Measurements from ENCODE around the gene ZNF207. TPM values are rescaled to one million over a fixed set of nuclear protein-coding genes. Genes with fewer than 3 reads are reported as not detected.

The ZNF207 gene
- total RNA-seq, 1 donor from 2014 or later, result 304 TPM

DNA sequence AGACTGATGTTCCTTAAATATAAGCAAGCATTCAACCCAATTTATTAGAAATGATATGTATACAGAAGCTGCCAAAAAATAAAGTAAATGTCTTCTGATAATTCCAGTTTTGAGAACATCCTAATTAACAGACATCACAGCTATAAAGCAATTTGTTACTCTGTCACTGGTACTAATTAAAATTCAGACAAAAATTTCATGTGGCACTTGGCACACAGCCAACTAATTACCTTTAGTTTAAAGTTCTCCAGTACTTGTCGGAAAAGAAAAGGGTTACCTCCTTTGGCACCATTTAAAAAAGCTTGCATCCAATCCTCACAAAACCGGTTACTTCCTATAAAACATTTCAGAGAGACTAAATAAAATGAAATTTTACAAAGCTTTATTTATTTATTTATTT, 16.8 kb upstream of the ZNF207 start:
- no peak for TF ChIP-seq EZH2phosphoT487 (IDR thresholded peaks at IDR 0.05)
- TF ChIP-seq, protein P1, sequence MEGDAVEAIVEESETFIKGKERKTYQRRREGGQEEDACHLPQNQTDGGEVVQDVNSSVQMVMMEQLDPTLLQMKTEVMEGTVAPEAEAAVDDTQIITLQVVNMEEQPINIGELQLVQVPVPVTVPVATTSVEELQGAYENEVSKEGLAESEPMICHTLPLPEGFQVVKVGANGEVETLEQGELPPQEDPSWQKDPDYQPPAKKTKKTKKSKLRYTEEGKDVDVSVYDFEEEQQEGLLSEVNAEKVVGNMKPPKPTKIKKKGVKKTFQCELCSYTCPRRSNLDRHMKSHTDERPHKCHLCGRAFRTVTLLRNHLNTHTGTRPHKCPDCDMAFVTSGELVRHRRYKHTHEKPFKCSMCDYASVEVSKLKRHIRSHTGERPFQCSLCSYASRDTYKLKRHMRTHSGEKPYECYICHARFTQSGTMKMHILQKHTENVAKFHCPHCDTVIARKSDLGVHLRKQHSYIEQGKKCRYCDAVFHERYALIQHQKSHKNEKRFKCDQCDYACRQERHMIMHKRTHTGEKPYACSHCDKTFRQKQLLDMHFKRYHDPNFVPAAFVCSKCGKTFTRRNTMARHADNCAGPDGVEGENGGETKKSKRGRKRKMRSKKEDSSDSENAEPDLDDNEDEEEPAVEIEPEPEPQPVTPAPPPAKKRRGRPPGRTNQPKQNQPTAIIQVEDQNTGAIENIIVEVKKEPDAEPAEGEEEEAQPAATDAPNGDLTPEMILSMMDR (IDR thresholded peaks at IDR 0.05), result no peak
- peaks cover 6% of the 10 kb centered on the region for H3K36me3 ChIP-seq

DNA sequence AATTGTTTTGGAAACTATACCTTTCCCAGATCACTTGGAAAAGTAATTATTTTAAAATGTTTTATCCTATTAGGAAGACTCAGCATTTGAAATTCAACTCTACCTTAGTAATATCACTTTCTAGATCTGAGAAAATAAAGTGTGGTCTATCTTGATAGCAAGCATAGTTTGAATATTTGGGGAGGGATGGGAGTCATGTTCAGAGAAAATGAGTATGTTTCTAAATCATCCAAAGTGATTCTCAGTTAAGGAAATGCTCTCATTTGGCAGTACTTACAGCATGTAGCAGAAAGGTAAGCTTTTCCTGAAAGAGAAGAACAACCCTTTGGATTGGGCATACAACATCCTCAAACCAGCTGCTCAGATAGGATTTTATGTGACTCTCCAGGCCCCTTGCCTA, 14.9 kb upstream of the ZNF207 start:
- H3K79me2 ChIP-seq (ENCODE audit: low read depth), result no peaks in the 10 kb centered on the region
- no peak overlapping the region for H3K4me2 ChIP-seq
- H3K9me3 ChIP-seq (ENCODE audit: low read depth), result no peaks in the 10 kb centered on the region
- Mint-ChIP-seq H3K9me3 (no peaks in the 10 kb centered on the region), H3K4me3 (no peak overlapping the region), H3K4me1 (no peaks in the 10 kb centered on the region), H3K27me3 (ENCODE audit: insufficient read depth, low read depth) (peaks cover 2% of the 10 kb centered on the region), H3K36me3 (peaks cover 20% of the 10 kb centered on the region), H3K27ac (no peak overlapping the region)
- TF ChIP-seq, protein P1 (IDR thresholded peaks at IDR 0.05), result no peak
- TF ChIP-seq EZH2 (IDR thresholded peaks at IDR 0.05), result no peak
- no peaks in the 10 kb centered on the region for H4K20me1 ChIP-seq (ENCODE audit: low read depth)
- no peak overlapping the region for H3K4me3 ChIP-seq
- no peak overlapping the region for H2AFZ ChIP-seq (replicated peaks)
- DNase-seq (ENCODE audit: low spot score), result no peak
- H3F3A ChIP-seq (ENCODE audit: low read depth), result no peaks in the 10 kb centered on the region
- no peak overlapping the region for H3K27ac ChIP-seq
- H3K9ac ChIP-seq, result no peak overlapping the region
- H3K36me3 ChIP-seq, result peaks cover 6% of the 10 kb centered on the region
- H3K27me3 ChIP-seq, result no peaks in the 10 kb centered on the region
- no peaks in the 10 kb centered on the region for H3K4me1 ChIP-seq

More for the DNA sequence above, 16.8 kb upstream of the ZNF207 start:
- Mint-ChIP-seq H3K27me3 (ENCODE audit: insufficient read depth, low read depth) (peaks cover 2% of the 10 kb centered on the region), H3K27ac (no peak overlapping the region), H3K4me3 (no peak overlapping the region), H3K36me3 (peaks cover 18% of the 10 kb centered on the region), H3K9me3 (no peaks in the 10 kb centered on the region), H3K4me1 (no peaks in the 10 kb centered on the region)
- Histone ChIP-seq H3K4me3 (no peak overlapping the region), H3K9me3 (ENCODE audit: low read depth) (no peaks in the 10 kb centered on the region), H4K20me1 (ENCODE audit: low read depth) (no peaks in the 10 kb centered on the region), H3K27me3 (no peaks in the 10 kb centered on the region), H3F3A (ENCODE audit: low read depth) (peaks cover 2% of the 10 kb centered on the region), H3K9ac (no peak overlapping the region), H3K4me1 (no peaks in the 10 kb centered on the region), H3K4me2 (no peak overlapping the region), H2AFZ (replicated peaks) (no peak overlapping the region), H3K27ac (no peak overlapping the region), H3K79me2 (ENCODE audit: low read depth) (no peaks in the 10 kb centered on the region)
- no peak for DNase-seq (ENCODE audit: low spot score)

DNA sequence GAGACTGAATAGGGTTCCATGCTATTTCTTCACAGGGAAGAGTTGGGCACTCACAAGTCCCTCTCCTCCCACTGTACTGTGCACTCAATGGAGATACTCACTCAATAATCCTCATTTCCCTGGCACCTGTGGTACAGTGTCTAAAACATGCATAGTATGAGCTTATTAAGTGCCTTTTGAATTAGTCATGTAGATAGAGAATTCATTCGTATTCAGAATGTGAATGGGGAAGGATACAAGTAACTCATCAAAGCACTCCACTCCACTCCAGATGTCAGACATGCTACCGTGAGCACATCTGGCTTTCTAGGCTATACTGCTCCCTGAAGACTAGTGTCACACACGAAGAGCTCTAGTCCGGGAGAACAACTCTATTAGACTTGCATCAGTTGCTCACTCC, 14.3 kb upstream of the ZNF207 start:
- Histone ChIP-seq H3K4me3 (no peak overlapping the region), H3K9ac (no peak overlapping the region), H4K20me1 (ENCODE audit: low read depth) (no peaks in the 10 kb centered on the region), H3K4me1 (no peaks in the 10 kb centered on the region), H3K9me3 (ENCODE audit: low read depth) (no peaks in the 10 kb centered on the region), H3K79me2 (ENCODE audit: low read depth) (peaks cover under 1% of the 10 kb centered on the region), H3K36me3 (peaks cover 6% of the 10 kb centered on the region), H2AFZ (replicated peaks) (no peak overlapping the region), H3K27me3 (no peaks in the 10 kb centered on the region), H3K27ac (no peak overlapping the region), H3K4me2 (no peak overlapping the region), H3F3A (ENCODE audit: low read depth) (no peaks in the 10 kb centered on the region)
- Mint-ChIP-seq H3K9me3 (no peaks in the 10 kb centered on the region), H3K36me3 (peaks cover 20% of the 10 kb centered on the region), H3K27ac (no peak overlapping the region), H3K4me3 (no peak overlapping the region), H3K4me1 (no peaks in the 10 kb centered on the region), H3K27me3 (ENCODE audit: insufficient read depth, low read depth) (peaks cover 2% of the 10 kb centered on the region)
- TF ChIP-seq, protein P1 (IDR thresholded peaks at IDR 0.05), result no peak
- TF ChIP-seq EZH2phosphoT487 (IDR thresholded peaks at IDR 0.05) (no peak), EZH2 (IDR thresholded peaks at IDR 0.05) (no peak)
- no peak for DNase-seq (ENCODE audit: low spot score)

Measured in neural progenitor cell (in vitro differentiated cells).